OCI-LY7 (cell line): ENCODE measurements around the gene TMEM19. TPM values are rescaled to one million over a fixed set of nuclear protein-coding genes. Genes with fewer than 3 reads are reported as not detected.

ENCODE experiments used
- BruUV-seq: library from RNA; stranded (reverse); fragments of 400-500 nt; replicated peaks from 2 replicates; lab custom pipeline; 2021; lab: Mats Ljungman, UMichigan
- CTCF ChIA-PET: fragments of 300-600 bp; sonication (Branson Sonifier 250); formaldehyde crosslinking; loops from one replicate; lab custom pipeline; 2022; ENCODE audit warnings: antibody characterized with exemption; ENCODE audit not compliant: unreplicated experiment; lab: Charles Lee
- POLR2A ChIA-PET: fragments of 300-600 bp; sonication (Branson Sonifier 250); formaldehyde crosslinking; loops from one replicate; lab custom pipeline; 2022; ENCODE audit warnings: antibody characterized with exemption; lab: Charles Lee
- DNase-seq: peaks from one replicate; pipeline ENCODE4 v3.0.0-alpha.2; 2015; ENCODE audit warnings: low spot score
- H2AFZ ChIP-seq: fragments of 200-600 bp; sonication (generic), shearing (Covaris generic); 2 replicates; pipeline ENCODE4 v1.6.1; 2014; ENCODE audit warnings: mild to moderate bottlenecking, antibody characterized with exemption, low read length, moderate library complexity
- H3K27ac ChIP-seq: fragments of 200-600 bp; sonication (generic); 2 replicates; pipeline ENCODE4 v1.5.1; 2014; ENCODE audit warnings: mixed run types, low read depth, mild to moderate bottlenecking, moderate library complexity, low read length, inconsistent platforms; ENCODE audit not compliant: poor library complexity, severe bottlenecking
- H3K36me3 ChIP-seq: fragments of 200-600 bp; sonication (generic); 2 replicates; pipeline ENCODE4 v1.6.1; 2014; ENCODE audit warnings: mild to moderate bottlenecking, antibody characterized with exemption, low read length, moderate library complexity, mixed read lengths; ENCODE audit not compliant: insufficient read depth
- H3K4me1 ChIP-seq: fragments of 200-600 bp; sonication (generic); 2 replicates; pipeline ENCODE4 v1.5.1; 2014; ENCODE audit warnings: mild to moderate bottlenecking, low read length; ENCODE audit not compliant: insufficient read depth, poor library complexity, severe bottlenecking
- H3K4me2 ChIP-seq: fragments of 200-600 bp; sonication (generic); 2 replicates; pipeline ENCODE4 v1.6.1; 2014; ENCODE audit warnings: mild to moderate bottlenecking, low read length
- H3K4me3 ChIP-seq: fragments of 200-600 bp; sonication (generic); 2 replicates; pipeline ENCODE4 v1.5.1; 2014; ENCODE audit warnings: mild to moderate bottlenecking, low read depth, low read length; ENCODE audit not compliant: poor library complexity, severe bottlenecking
- H3K79me2 ChIP-seq: fragments of 200-600 bp; sonication (generic); 2 replicates; pipeline ENCODE4 v1.6.1; 2016; ENCODE audit warnings: low read depth, mild to moderate bottlenecking, low read length, moderate library complexity, mixed read lengths; ENCODE audit not compliant: insufficient read depth
- H3K9me2 ChIP-seq: fragments of 200-600 bp; sonication (generic); 2 replicates; pipeline ENCODE4 v1.6.1; 2016; ENCODE audit warnings: mild to moderate bottlenecking, low read length, mixed read lengths; ENCODE audit not compliant: insufficient read depth
- H3K9me3 ChIP-seq: fragments of 200-600 bp; sonication (generic); 2 replicates; pipeline ENCODE4 v1.6.1; 2014; ENCODE audit warnings: mild to moderate bottlenecking, mixed run types, low read length, mixed read lengths
- H4K20me1 ChIP-seq: fragments of 200-600 bp; sonication (generic); 2 replicates; pipeline ENCODE4 v1.6.1; 2014; ENCODE audit warnings: mild to moderate bottlenecking, antibody characterized with exemption, low read length, moderate library complexity, mixed read lengths; ENCODE audit not compliant: insufficient read depth
- EZH2phosphoT487 ChIP-seq: fragments of 200-600 bp; sonication (generic); IDR thresholded peaks from 2 replicates; pipeline ENCODE4 v1.6.1; 2018; ENCODE audit warnings: low read depth, borderline replicate concordance, mild to moderate bottlenecking, mixed run types, antibody characterized with exemption, low read length, moderate library complexity, mixed read lengths
- intact Hi-C: fragments of 100-400 bp; cut with micrococcal nuclease; formaldehyde crosslinking; loops from one replicate; pipeline ENCODE4 v1.10.0; 2022; ENCODE audit not compliant: unreplicated experiment
- total RNA-seq, 2 experiments: library from RNA; depleted of rRNA in 1 of 2; stranded (reverse); fragments of >200 nt in 1 of 2; shearing (Covaris generic) in 1 of 2; gene quantifications; 2 replicates each; pipeline ENCODE4 v1.2.3, GENCODE V29; 2014 to 2022
- TF ChIP-seq, protein P1 (sequence below): fragments of 200-600 bp; sonication (generic); conservative IDR thresholded peaks from 2 replicates; pipeline ENCODE4 v1.5.1; 2014; ENCODE audit warnings: mild to moderate bottlenecking, antibody characterized with exemption, low read length, moderate library complexity, mixed read lengths

TMEM19 gene
- total RNA-seq, 2 experiments from 2014 or later = 38.3 to 40.4 TPM

- intact Hi-C loops = loop anchor here (2.0 kb wide), 1 partner anchor 56 kb away; no protein-coding TSS in a partner anchor
- H3K4me2 ChIP-seq = no peak overlapping the region
- no peak for DNase-seq
- H3K36me3 ChIP-seq = peaks cover 95% of the 10 kb centered on the region
- no peak overlapping the region for H2AFZ ChIP-seq
- H3K9me2 ChIP-seq = no peaks in the 10 kb centered on the region
- no peak overlapping the region for H3K27ac ChIP-seq
- H3K4me3 ChIP-seq = no peak overlapping the region
- H3K4me1 ChIP-seq = no peaks in the 10 kb centered on the region
- CTCF ChIA-PET = no interaction called here
- POLR2A ChIA-PET = interaction anchor here (0.6 to 1.0 kb wide), 5 partner anchors 10 to 111 kb away, joined by 3 to 6 read pairs (median 3); no protein-coding TSS in a partner anchor
- 0 out of 2 replicates have a peak, but pooled peaks cover 7% of the 10 kb centered on the region for H4K20me1 ChIP-seq
- peaks cover 11% of the 10 kb centered on the region; the same call in 1 of the 2 replicates for H3K79me2 ChIP-seq
- no peak for TF ChIP-seq EZH2phosphoT487
- TF ChIP-seq, protein P1, sequence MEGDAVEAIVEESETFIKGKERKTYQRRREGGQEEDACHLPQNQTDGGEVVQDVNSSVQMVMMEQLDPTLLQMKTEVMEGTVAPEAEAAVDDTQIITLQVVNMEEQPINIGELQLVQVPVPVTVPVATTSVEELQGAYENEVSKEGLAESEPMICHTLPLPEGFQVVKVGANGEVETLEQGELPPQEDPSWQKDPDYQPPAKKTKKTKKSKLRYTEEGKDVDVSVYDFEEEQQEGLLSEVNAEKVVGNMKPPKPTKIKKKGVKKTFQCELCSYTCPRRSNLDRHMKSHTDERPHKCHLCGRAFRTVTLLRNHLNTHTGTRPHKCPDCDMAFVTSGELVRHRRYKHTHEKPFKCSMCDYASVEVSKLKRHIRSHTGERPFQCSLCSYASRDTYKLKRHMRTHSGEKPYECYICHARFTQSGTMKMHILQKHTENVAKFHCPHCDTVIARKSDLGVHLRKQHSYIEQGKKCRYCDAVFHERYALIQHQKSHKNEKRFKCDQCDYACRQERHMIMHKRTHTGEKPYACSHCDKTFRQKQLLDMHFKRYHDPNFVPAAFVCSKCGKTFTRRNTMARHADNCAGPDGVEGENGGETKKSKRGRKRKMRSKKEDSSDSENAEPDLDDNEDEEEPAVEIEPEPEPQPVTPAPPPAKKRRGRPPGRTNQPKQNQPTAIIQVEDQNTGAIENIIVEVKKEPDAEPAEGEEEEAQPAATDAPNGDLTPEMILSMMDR = no peak
- no TSS peak for BruUV-seq
- no peaks in the 10 kb centered on the region for H3K9me3 ChIP-seq
Measured at GRCh38 chr12:71638499-71638898, 47.4 kb upstream of the TMEM19 start.

DNA sequence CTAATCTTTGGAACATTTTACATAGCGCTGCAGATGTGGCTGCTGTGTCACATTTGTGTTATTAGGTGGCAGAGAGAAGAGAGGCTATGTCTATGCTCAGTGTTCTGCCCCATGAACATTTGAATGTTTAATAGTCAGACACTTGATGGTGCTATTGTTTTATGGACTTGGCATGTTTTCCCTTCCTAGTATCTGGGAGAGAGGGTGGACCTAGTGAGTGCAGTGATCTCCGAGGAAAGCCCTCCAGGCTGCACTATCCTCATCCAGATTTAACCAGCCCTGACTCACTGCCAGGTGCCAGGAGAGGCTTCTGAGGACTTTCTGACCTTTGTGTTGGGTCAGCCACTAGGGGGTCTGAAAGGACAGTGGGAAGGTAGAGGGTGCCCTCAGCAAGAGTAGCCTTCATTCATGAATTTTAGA, 46.5 kb upstream of the TMEM19 start:
- H2AFZ ChIP-seq = no peak overlapping the region
- POLR2A ChIA-PET = interaction anchor here (0.7 kb wide), 1 partner anchor 38 kb away, joined by 3 read pairs; no protein-coding TSS in a partner anchor
- H3K36me3 ChIP-seq = peaks cover 95% of the 10 kb centered on the region
- CTCF ChIA-PET = no interaction called here
- 0 out of 2 replicates have a peak, but pooled peaks cover 7% of the 10 kb centered on the region for H4K20me1 ChIP-seq
- no peak overlapping the region for H3K4me2 ChIP-seq
- H3K4me3 ChIP-seq = no peak overlapping the region
- no TSS peak for BruUV-seq
- intact Hi-C loops = loop anchor here (1.0 to 2.0 kb wide), 2 partner anchors 55 to 108 kb away; no protein-coding TSS in a partner anchor
- no peak overlapping the region for H3K27ac ChIP-seq
- H3K79me2 ChIP-seq = peaks cover 11% of the 10 kb centered on the region; the same call in 1 of the 2 replicates
- no peaks in the 10 kb centered on the region for H3K4me1 ChIP-seq
- no peak for TF ChIP-seq EZH2phosphoT487
- TF ChIP-seq, protein P1 = peak; percentile 73
- DNase-seq = peak; percentile 31
- H3K9me2 ChIP-seq = no peaks in the 10 kb centered on the region
- no peaks in the 10 kb centered on the region for H3K9me3 ChIP-seq

GRCh38 chr12:71640316-71640715, 45.6 kb upstream of the TMEM19 start:
- no peak overlapping the region for H3K4me3 ChIP-seq
- H2AFZ ChIP-seq = no peak overlapping the region
- no peak overlapping the region for H3K4me2 ChIP-seq
- H3K27ac ChIP-seq = no peak overlapping the region
- intact Hi-C loops = no loop called here
- ChIA-PET CTCF (no interaction called here), POLR2A (no interaction called here)
- H4K20me1 ChIP-seq = 0 out of 2 replicates have a peak, but pooled peaks cover 7% of the 10 kb centered on the region
- peaks cover 11% of the 10 kb centered on the region; the same call in 1 of the 2 replicates for H3K79me2 ChIP-seq
- H3K4me1 ChIP-seq = no peaks in the 10 kb centered on the region
- TF ChIP-seq, protein P1 = no peak
- no peak for TF ChIP-seq EZH2phosphoT487
- H3K9me3 ChIP-seq = no peaks in the 10 kb centered on the region
- BruUV-seq = no TSS peak
- peaks cover 95% of the 10 kb centered on the region for H3K36me3 ChIP-seq
- H3K9me2 ChIP-seq = no peaks in the 10 kb centered on the region
- DNase-seq = no peak
